ENCODE results near the gene DNAJB13. TPM values are rescaled to one million over a fixed set of nuclear protein-coding genes. Genes with fewer than 3 reads are reported as not detected.

Gene DNAJB13
- polyA plus RNA-seq, 1 donor from 2014 or later: not detected

- Histone ChIP-seq H3F3A (ENCODE audit: insufficient read depth, low read length, poor library complexity, severe bottlenecking) (no peaks in the 10 kb centered on the region), H3K9me2 (ENCODE audit: insufficient read depth, low read length) (no peaks in the 10 kb centered on the region), H3K36me3 (ENCODE audit: insufficient read depth, low read length) (no peaks in the 10 kb centered on the region), H4K20me1 (ENCODE audit: insufficient read depth) (no peaks in the 10 kb centered on the region), H2AFZ (ENCODE audit: low read depth, low read length) (no peak overlapping the region), H3K27me3 (ENCODE audit: insufficient read depth, low read depth, low read length) (no peaks in the 10 kb centered on the region), H3K4me2 (ENCODE audit: low read length) (no peak overlapping the region), H3K79me2 (replicated peaks; ENCODE audit: insufficient read depth, low read length) (no peaks in the 10 kb centered on the region), H3K27ac (ENCODE audit: low read length) (no peak overlapping the region), H3K9me3 (ENCODE audit: low read length) (no peaks in the 10 kb centered on the region), H3K4me3 (ENCODE audit: low read length) (no peak overlapping the region), H3K9ac (ENCODE audit: low read length) (no peak overlapping the region)
- TF ChIP-seq MXI1 (conservative IDR thresholded peaks at IDR 0.05; ENCODE audit: poor library complexity, severe bottlenecking): no peak
- no peak for TF ChIP-seq EZH2 (IDR thresholded peaks at IDR 0.05; ENCODE audit: borderline replicate concordance, insufficient read depth, low read length, poor library complexity, severe bottlenecking)
- no peak for TF ChIP-seq CTCF (IDR thresholded peaks at IDR 0.05; ENCODE audit: poor library complexity, severe bottlenecking)
- no peak for TF ChIP-seq TAF1 (IDR thresholded peaks at IDR 0.05; ENCODE audit: low read depth)
- no peak for TF ChIP-seq SMC3 (conservative IDR thresholded peaks at IDR 0.05; ENCODE audit: poor library complexity)
- TF ChIP-seq POLR2AphosphoS5 (IDR thresholded peaks at IDR 0.05): no peak
- TF ChIP-seq, protein P1, sequence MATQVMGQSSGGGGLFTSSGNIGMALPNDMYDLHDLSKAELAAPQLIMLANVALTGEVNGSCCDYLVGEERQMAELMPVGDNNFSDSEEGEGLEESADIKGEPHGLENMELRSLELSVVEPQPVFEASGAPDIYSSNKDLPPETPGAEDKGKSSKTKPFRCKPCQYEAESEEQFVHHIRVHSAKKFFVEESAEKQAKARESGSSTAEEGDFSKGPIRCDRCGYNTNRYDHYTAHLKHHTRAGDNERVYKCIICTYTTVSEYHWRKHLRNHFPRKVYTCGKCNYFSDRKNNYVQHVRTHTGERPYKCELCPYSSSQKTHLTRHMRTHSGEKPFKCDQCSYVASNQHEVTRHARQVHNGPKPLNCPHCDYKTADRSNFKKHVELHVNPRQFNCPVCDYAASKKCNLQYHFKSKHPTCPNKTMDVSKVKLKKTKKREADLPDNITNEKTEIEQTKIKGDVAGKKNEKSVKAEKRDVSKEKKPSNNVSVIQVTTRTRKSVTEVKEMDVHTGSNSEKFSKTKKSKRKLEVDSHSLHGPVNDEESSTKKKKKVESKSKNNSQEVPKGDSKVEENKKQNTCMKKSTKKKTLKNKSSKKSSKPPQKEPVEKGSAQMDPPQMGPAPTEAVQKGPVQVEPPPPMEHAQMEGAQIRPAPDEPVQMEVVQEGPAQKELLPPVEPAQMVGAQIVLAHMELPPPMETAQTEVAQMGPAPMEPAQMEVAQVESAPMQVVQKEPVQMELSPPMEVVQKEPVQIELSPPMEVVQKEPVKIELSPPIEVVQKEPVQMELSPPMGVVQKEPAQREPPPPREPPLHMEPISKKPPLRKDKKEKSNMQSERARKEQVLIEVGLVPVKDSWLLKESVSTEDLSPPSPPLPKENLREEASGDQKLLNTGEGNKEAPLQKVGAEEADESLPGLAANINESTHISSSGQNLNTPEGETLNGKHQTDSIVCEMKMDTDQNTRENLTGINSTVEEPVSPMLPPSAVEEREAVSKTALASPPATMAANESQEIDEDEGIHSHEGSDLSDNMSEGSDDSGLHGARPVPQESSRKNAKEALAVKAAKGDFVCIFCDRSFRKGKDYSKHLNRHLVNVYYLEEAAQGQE (IDR thresholded peaks at IDR 0.05; ENCODE audit: borderline replicate concordance): no peak
- no peak for TF ChIP-seq EP300 (conservative IDR thresholded peaks at IDR 0.05; ENCODE audit: poor library complexity, severe bottlenecking)
- TF ChIP-seq RAD21 (conservative IDR thresholded peaks at IDR 0.05): no peak
Measured at GRCh38 chr11:74009675-74010305, 59.0 kb downstream of the DNAJB13 start.

DNA sequence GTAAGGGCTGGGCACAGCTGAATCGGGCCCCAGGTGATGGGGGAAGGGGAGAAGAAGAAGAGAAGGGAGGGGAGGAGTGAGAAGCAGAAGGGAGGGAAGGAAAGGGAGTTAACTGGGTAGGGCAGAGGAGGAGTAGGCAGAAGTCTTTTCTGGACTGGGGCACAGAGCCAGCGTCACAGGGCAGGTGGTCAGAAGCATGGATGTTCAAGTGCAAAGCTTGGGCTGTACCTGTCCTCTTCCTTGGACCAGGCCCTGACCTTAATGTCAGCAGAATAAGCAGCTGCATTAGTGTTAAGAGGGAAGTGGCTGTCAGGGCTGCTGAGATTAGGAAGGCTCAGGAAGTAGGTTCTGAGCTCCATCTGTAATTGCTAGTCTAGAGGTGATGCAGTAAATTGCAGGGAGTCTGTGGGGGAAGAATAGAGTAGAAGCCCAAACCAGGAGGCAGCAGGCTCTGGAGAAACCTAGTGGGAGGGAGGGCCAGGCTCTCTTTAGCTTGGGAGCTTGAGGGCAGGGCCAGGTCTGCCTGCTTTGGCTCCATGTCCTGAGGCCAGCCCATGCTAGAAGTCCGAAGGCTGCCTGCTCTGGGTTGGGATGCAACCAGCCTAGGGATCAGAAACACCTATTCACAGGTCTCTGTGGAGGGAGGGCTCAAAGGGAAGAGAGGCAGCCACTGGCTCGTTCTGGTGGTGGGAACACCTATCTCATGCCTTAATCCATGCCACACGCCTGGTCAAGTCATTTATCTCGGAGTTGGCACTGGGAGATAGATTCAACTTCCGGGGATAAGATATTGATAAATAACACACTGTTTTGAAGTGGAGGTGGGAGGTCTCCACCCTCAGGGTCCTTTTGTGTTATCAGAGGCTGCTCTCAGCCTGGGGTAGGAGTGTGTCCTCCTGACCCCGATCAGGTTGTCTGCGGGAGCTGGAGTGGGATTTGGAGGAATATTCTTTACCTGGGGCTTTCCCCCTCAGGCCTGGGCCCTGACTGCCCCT is 59.8 kb downstream of the DNAJB13 start:
- Histone ChIP-seq H3K27ac (ENCODE audit: low read length) (no peak overlapping the region), H3K4me3 (ENCODE audit: low read length) (no peak overlapping the region), H3K4me2 (ENCODE audit: low read length) (no peak overlapping the region), H3K27me3 (ENCODE audit: insufficient read depth, low read depth, low read length) (no peaks in the 10 kb centered on the region), H3K79me2 (replicated peaks; ENCODE audit: insufficient read depth, low read length) (no peaks in the 10 kb centered on the region), H3K9ac (ENCODE audit: low read length) (no peak overlapping the region), H3K9me3 (ENCODE audit: low read length) (no peaks in the 10 kb centered on the region), H2AFZ (ENCODE audit: low read depth, low read length) (no peak overlapping the region), H4K20me1 (ENCODE audit: insufficient read depth) (no peaks in the 10 kb centered on the region), H3K36me3 (ENCODE audit: insufficient read depth, low read length) (no peaks in the 10 kb centered on the region), H3K9me2 (ENCODE audit: insufficient read depth, low read length) (no peaks in the 10 kb centered on the region), H3F3A (ENCODE audit: insufficient read depth, low read length, poor library complexity, severe bottlenecking) (no peaks in the 10 kb centered on the region)
- TF ChIP-seq CTCF (IDR thresholded peaks at IDR 0.05; ENCODE audit: poor library complexity, severe bottlenecking) (no peak), POLR2AphosphoS5 (IDR thresholded peaks at IDR 0.05) (no peak), SMC3 (conservative IDR thresholded peaks at IDR 0.05; ENCODE audit: poor library complexity) (no peak), EZH2 (IDR thresholded peaks at IDR 0.05; ENCODE audit: borderline replicate concordance, insufficient read depth, low read length, poor library complexity, severe bottlenecking) (no peak), MXI1 (conservative IDR thresholded peaks at IDR 0.05; ENCODE audit: poor library complexity, severe bottlenecking) (no peak), TAF1 (IDR thresholded peaks at IDR 0.05; ENCODE audit: low read depth) (no peak), RAD21 (conservative IDR thresholded peaks at IDR 0.05) (no peak), EP300 (conservative IDR thresholded peaks at IDR 0.05; ENCODE audit: poor library complexity, severe bottlenecking) (no peak)
- TF ChIP-seq, protein P1 (IDR thresholded peaks at IDR 0.05; ENCODE audit: borderline replicate concordance): no peak
